Measurements from ENCODE around the gene PIP5KL1.

Gene PIP5KL1

DNA sequence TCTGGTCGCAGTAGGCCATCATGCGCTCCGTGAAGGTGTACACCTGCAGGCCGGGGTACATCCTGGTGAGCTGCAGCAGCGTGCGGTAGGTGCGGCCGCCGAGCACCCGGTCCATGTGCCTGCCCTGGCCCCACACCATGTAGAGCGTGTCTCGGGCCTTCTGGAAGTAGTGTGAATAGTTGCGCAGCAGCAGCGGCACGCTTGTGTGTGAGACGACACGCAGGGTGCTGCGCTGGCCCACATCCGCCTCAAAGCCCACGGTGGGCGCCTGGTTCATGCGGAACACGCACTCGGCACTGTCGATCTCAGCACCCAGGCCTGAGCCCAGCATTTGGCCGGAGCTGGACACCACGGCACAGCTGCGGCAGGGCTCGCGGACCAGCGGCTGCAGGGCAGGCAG lies 18.3 kb downstream of the PIP5KL1 start:
- DNase-seq, result no peak

DNA sequence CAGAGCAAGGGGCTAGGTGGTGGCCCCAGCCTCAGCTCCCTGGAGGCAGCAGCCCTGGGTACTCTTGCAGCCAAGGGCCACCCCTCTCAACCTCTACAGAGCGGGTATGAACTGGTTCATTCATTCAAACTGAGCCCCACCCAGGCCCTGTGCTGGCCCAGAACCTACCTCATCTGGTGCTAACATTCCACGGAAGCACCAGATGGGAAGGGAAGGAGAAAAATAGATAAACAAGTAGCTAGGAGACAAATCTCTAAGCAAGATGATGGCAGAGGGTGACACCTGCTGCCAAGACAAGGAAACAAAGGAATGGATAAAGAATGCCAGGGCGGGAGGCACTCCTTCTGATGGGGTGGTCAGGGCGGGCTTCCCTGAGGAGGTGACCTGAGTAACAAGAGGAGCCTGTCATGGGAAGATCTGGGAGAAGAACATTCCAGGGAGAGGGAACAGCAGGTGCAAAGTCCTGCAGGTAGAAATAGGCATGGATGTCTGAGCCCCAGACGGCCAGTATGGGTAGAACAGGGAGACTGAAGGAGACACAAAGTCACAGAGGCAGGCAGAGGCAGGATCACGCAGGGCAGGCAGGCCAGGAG lies 19.9 kb downstream of the PIP5KL1 start:
- no peak for DNase-seq

DNA sequence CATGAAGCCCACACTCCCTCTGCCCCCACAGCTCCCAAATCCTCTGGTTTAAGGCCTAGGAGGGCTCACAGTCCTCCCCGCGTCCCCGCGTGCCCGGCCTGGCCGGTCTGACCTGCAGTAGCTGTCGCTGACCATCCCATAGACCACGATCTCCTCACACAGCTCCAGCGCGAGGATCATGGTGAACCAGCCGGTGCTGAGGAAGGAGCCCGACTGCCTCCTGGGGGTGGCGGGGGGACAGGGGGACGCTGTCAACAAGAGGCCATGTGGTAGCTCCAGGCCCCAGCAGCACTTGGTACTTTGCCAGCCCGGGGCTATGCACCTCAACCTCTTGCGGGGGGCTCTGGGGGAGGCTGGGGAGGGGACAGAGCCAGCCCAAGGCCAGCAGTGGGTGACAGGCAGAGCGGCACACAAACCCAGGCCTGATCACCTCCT lies 20.7 kb downstream of the PIP5KL1 start:
- no peak for DNase-seq

DNA sequence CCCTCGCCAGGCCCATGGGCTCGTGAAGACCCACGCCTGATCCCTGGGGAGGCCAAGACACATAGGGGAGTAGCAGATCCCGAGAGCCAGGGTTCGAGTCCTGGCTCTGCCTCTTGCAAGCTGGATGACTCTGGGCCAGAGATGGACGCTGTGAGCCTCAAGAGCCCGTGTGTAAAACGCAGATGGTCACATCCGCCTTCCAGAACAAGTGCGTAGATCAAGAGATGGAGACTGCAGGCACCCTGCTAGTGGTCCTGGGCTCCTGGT lies 22.0 kb downstream of the PIP5KL1 start:
- DNase-seq, result no peak

DNA sequence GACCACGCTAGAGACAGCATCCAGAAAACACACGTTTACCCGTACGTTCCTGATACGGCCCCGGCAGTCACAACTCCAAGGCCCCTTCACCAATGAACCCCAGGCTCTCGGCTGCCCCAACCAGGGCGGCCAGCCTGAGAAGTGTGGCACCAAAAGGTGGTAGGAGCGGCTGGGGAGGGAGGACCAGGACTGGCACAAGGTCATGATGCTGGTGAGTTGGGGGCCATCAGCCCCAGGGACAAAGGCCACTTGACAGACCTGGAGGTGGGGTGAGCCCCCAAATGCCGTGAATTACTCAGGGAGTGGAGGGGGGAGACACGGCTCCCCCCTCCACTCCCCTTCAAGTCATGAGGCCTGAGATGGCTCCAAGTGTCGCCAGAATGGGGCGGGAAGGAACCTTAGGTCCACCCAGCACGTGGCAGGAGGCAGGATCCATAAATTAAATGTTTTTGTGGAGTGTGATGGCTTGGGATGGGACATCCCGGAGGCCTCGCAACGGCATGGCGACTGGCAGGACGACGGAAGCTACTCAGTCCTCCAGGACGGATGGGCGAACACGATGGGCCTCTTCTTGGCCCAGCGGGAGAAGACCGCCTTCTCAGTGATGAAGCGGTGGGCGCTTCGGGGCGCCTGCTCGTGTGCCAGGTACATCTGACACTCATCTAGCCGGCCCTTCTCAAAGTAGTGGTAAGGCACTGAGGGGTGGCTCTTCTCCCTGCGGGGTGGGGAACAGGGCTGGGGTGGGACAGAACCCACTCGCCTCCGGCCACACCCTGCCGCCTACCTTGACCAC lies 22.5 kb downstream of the PIP5KL1 start:
- no peak for DNase-seq

DNA sequence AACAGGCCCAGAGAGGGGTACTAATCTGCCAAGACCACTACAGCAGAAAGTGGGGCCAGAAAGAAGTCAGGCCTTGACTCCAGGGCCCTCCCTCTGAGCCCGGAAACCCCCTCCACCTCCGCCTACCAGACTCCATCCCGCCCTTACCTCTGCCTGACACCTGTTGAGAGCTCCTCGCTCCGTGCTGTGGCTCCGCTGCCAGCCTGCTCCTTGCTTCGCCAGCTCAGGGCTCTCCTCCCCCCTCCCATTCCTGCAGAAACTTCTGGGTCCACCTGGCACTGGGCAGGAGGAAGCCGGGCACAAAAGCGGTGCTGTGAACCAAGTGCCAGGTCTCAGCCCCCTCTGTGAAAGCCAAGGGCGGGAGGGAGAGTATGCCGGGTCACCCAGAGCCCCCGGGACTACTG lies 24.8 kb downstream of the PIP5KL1 start:
- peak; percentile 70 for DNase-seq

DNA sequence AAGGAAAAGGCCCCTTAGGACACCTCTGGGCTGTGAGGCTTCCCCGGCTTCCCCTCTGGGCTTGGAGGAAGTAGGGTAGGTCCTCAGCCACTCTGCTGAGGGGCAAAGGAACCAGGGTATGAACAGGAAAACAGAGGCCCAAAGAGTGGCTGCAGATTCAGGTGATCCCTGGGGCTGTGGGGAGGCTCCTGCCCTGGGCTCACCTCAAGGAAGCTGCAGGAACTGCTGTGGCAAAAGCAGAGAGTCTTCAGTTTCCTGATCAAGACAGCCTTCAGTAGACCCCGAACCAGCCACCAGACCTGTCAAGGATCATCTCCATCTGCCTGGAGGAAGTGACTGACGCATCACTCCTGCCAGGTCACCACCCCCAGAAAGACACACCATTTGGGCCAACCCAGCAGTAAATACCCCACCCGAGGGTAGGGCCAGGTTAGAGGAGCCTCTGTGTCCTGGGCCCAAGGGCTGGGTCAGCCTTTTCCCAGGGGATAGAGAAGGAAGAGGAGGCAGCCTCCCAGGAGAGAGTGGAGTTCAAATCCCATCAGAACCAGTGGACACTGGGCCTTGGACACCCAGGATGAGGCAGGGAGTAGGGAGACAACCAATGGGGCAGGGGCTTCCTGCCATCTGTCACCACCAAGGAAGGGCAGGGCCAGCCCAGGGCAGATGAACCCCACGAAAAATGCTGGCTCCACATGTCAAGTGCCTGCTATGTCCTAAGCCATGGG lies 25.4 kb downstream of the PIP5KL1 start:
- DNase-seq, result peak; percentile 80

DNA sequence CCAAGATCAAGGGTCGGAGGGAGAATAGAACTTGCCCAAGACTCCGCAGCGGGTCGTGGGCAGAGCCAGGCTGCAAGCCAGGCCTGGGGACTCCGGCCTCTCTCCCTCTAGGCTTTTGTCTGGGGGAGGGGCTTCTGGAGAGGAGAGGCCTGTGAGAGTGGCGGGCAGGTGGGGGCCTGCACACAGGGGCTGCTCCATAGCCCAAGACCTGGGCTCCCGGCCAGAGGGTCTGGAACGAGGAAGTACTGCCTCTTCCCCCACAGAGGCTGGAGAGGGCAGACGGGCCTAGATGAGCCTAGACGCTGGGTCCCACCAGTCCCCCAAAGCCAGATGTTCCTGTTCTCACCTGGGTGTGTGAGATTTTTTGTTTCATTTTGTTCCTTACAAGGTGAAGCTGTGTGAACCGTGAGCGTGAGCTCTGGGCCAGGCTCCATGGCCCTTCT lies 26.0 kb downstream of the PIP5KL1 start:
- DNase-seq, result no peak

DNA sequence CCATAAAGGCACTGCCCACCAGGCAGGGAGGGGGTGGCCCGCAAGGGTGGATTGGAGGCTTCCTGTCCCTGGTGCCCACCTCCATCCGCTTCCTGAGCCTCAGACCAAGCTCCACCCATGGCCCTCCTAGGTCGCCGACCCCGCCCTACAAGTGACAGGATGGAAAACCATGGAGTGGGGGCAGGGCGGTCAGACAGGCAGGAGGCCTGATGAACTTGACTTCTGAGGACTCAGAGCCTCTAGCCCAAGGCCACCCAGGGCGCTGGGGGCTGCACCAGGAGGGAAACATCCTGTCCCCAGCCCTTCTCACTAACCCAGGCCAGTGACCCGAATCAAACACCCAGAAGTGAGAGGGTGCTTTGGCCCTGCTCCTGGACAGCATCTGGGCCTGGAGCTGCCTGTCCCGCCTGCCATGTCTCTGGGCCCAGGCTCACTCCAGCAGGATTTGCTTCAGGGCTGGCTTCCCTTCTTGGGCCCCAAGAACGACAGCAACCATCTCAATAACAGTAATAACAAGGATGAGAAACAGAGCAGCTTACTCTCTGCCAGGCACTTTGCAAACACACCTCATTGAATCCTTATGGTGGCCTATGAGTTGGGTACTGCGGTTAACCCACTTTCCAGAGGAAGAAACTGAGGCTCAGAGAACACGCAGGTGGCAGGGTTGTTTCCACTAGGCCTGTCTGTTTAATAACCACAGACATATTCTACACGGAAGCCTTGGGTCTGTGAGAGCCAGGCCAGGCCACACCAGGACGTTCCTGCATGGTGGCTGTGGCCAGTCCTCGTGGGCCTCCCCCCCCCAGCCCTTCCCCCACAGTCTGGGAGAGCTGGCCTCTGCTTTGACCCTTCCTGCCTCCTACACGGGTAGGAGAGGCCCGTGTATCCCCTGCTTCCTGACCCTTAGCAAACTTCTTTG lies 26.8 kb downstream of the PIP5KL1 start:
- DNase-seq, result peak; percentile 93

DNA sequence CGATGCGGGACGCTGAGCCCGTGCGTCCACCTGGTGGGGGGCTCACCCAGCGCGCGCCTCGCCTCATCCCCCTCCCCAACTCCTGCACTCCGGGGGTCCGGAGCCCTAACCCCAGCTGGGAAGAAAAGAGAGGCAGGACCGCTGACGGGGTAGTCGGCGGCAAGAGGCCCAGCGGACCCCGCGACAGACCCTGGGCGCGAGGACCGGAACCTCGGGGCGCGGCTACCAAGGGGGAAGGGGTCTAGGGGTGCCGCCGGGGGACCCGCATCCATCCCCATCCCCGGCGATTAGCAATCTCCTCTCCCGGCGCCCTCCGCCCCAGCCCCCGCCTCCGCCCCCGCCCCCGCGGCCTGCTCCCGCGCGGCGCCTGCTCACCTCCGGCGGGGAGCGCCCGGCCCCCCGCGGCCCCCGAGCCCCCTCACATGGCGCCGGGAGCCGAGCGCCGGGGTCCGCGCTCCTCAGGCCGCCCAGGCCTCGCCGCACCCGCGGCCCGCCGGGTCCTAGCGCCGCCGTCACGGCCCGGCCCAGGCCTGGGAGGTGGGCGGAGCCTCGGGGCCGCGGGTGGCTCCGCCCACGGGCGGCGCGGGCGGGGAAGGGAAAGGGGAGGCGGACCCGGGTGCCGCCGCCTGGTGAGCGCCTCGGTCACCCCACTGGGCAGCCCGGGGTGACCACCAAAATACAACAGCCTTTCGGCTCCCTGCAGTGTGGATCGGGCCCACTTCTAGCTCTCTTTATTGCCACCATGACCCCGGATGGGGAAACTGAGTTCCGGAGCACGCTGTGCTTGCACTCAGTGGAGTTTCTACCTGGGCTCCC lies 31.2 kb downstream of the PIP5KL1 start, which contains the start of gene ST6GALNAC6:
Gene ST6GALNAC6 (minus strand): TSS at position 476 of the 816 bp plus-strand sequence. CDS start 1,622 bp downstream, outside the sequence.
- peak; percentile 84 for DNase-seq

DNA sequence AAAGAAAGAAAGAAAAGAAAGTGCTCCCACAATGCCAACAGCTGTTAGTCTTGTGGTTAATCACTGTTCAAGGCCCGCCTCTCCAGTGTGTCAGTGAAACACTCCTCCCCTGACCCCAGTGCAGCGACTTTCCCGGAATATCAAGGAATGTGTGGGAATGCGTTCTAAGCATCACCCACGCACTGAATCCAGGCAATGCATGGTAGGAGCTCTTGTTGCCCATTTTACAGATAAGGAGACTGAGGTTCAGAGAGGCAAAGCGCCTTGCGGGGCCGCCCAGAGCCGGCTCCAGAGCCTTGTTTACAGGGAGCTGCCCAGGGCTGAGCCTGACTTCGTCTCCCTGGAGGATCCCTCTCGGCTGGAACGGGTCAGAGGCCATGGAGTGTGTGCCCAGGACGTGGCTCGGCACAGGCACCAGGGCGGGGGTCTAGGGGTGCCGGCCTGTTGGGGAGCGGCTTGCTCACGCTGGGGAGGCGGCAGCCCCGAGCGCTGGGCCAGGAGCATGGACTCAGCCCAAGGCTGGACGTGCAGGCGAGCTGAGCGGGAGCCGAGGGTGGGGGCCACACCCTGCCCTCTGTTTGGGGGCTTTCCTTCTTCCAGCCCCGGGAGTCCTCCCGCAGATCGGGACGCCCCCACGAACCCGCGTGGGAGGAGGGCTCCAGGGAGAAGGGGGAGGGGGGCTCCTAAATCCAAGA lies 32.0 kb downstream of the PIP5KL1 start:
- DNase-seq, result no peak

DNA sequence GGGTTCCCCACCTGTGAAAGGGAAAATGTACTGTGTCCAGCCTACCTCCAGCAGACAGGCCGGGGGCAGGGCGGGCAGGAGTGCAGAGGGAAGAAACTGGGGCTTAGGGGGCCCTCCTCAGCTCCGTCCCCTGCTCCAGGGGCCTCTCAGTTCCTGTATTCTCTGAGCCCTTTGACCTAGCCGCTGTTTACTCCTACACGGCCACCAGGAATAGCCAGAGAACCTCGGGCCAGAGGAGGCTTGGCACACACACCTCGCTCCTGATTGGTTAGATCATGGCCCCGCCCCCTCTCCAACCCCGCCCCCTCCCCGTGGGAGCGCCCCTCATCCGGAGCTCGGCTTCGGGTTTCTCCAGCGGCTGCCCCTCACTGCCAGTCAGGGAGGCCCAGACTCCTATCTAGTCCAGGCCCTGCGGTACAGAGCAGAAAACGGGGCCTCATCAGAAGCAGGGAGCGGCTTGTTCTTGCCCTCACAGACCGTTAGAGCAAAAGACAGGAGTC lies 33.3 kb downstream of the PIP5KL1 start:
- DNase-seq, result peak; percentile 31

DNA sequence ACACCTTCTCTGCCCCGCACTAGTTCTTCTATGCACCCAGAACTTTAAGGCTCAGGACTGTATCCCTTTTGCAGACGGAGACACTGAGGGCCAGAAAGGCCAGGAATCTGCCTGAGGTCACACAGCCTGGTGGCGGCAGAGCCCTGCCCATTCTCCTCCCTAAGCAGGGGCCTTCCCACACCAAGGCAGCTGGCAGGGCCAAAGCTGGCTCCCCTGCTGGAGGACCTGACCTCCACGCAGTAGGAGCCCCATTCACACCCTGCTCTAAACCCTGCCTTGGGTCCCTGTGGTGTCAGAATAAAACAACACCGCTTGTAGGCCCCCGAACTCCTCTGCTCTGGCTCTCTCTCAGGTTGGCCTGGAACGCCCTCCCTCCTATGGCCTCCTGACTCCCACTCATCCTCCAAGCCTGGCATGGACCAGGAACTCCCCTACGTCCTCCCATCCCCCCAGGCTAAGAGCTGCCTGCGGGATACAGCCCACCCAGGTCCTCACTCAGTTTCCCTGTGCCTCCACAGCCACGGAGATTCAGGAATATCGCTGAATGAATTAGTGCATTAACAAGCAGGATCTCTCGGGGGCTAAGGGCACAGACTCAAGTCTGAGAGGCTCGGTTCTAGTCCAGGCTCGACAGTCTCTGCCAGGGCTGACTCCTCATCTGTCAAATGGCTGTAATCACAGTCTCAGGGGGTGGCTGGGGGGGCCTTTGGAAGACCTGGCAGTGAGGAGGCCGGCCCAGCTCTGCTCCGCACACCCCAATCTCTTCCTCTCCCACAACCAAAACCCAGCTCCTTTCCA lies 34.0 kb downstream of the PIP5KL1 start:
- DNase-seq, result no peak

DNA sequence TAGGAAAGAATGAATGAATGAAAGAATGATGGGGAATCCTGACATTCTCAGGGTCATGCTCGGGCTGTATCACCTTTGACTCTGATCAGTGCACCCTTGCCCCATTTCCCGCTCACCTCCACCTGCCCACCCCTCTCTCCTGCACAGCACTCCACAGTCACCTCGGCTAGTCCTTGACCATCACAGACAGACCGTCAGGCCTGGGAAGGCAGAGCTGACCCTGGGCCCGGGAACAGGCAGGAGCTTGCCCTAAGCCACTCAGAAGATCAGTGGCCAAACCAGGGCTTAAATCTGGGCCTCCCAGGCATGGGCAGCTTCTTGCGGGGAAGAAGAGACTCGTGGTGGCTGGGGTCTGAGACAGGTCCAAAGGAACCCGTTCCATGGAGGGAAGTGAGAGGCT lies 34.8 kb downstream of the PIP5KL1 start:
- no peak for DNase-seq

DNA sequence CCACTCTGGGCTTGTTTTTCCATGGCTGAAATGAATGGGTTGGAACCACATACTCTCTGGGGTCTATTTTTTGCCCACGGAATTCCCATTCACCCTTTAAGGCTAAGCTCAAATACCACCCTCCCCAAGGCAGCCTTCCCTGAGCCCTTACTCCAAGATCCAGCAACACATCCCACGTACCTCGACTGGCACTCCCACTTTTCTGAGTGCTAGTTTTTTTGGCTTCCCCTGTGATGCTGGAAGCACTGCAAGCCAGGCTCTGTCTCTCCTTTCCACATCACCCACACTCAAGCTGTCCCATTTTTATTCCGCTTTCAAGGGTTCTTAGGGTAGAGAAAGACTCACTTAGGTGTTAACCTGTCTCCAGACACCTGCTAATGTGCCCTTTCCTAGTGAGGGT lies 37.2 kb downstream of the PIP5KL1 start:
- no peak for DNase-seq

DNA sequence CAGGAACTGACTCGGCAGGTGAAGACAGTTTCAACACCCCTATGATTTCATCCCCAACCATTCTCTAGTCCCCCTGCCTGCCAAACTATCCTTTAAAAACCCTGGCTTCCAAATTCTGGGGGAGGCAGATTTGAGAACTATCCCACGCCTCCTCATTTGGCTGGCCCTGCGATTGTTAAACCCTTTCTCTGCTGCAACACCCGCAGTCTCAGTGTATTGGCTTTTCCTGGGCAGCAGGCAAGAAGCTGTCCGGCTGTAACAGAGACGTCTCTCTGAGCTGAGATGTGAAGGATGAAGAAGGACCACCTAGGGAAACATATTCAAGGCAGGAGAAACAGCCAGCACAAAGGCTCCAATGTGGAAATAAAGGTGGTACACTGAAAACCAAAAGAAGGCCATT lies 37.7 kb downstream of the PIP5KL1 start:
- no peak for DNase-seq

DNA sequence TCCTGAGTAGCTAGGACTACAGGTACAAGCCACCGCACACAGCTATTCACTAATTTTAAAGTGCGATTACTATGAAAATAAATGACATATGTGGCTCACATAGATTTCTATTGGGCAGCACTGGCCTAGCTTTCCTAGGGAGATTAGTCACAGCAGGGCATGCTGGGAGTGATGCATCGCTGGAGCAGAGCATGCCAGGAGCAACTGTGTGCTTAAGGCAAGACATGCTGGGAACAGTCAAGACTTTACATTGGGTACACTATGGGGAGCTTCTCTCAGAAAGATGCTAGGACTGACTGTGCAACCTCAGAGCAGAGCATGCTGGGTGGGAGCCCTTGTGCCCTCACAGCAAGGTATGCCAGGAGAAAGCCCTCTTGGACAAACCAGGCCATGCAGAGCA lies 40.5 kb downstream of the PIP5KL1 start:
- no peak for DNase-seq

DNA sequence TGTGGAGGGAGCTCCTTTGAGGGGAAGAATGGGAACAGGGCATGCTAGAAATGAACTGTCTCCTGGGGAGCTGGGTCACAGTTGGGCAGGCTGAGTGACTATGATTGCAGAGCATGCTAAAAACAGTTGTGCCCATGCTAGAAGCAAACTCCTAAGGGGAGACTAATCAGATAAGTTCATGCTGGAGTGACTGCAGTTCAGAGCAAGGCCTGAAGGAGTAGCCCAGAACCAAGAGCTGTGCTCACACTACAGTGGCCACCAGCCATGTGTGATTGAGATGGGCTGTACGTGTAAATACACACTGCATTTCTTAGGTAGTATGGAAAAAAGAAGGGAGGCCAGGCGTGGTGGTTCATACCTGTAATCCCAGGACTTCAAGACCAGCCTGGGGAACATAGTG lies 42.8 kb downstream of the PIP5KL1 start:
- no peak for DNase-seq

DNA sequence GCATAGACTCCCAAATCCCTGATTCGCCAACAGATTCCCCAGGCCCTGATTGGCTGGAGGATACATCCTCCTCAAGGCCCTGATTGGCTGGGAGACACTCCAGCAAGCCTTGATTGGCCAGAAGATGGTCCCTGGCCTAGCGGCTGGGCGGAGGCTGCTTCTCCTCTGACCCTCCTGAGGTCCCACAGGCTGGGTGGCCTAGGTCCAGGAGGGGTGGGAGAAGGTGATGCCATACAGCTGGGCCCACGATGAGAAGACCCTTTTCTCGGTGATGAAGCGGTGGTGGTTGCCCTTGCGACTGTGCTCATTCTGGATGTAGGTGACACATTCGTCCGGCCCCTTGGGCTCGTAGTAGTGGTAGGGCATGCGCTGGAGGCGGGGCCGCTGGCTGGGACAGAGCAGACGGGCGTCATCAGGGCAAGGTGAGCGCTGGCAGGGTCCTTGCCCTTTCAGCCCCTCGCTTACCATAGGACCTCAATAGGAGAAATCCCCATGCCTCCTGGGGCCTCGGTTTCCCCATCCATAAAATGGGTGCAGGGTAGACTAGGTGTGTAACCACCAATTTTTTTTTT lies 44.1 kb downstream of the PIP5KL1 start:
- DNase-seq, result no peak

All from activated CD4-positive, alpha-beta T cell treated with anti-CD3 and anti-CD28 coated beads, Interleukin-10, Interleukin-2, amounts not matched to agents 100 ng/mL and 50 ng/mL, durations not matched to agents 16 hours and 8 hours (primary cell).